IMR-90 (cell line): Measurements from ENCODE around the gene BSPRY. TPM values are rescaled to one million over a fixed set of nuclear protein-coding genes. Genes with fewer than 3 reads are reported as not detected.

ENCODE experiments used
- ATAC-seq: fragments of 200-7000 bp; cut with Tn5 transposase; 2 replicates; pipeline ENCODE4 v1.9.1; 2020; ENCODE audit warnings: low read depth, mild to moderate bottlenecking, moderate library complexity
- BruUV-seq: library from RNA; stranded (reverse); fragments of 400-500 nt; replicated peaks from 2 replicates; lab custom pipeline; 2021; lab: Mats Ljungman, UMichigan
- CTCF ChIA-PET: fragments of 300-600 bp; formaldehyde crosslinking; extraction: SDS; loops from one replicate; lab custom pipeline; 2021; ENCODE audit warnings: antibody characterized with exemption; lab: Yijun Ruan, JAX
- POLR2A ChIA-PET: fragments of 300-600 bp; sonication (Branson Sonifier 250); formaldehyde crosslinking; loops from one replicate; lab custom pipeline; 2022; ENCODE audit warnings: antibody characterized with exemption; ENCODE audit not compliant: unreplicated experiment; lab: Charles Lee
- DNase-seq: peaks from one replicate; pipeline ENCODE4 v3.0.0; 2013
- H2AFZ ChIP-seq: replicated peaks from 2 replicates; pipeline ENCODE3; 2013; ENCODE audit warnings: low read length, mild to moderate bottlenecking; ENCODE audit not compliant: poor library complexity
- H2AK5ac ChIP-seq: 2 replicates; pipeline ENCODE4 v1.6.1; 2013; ENCODE audit warnings: low read depth, low read length, inconsistent platforms
- H2AK9ac ChIP-seq: replicated peaks from 2 replicates; pipeline ENCODE3; 2013; ENCODE audit warnings: mild to moderate bottlenecking, low read depth, low read length, moderate library complexity; ENCODE audit not compliant: poor library complexity
- H2BK120ac ChIP-seq: 2 replicates; pipeline ENCODE4 v1.6.1; 2013; ENCODE audit warnings: low read depth, low read length, inconsistent platforms
- H2BK15ac ChIP-seq: 3 replicates; pipeline ENCODE4 v1.6.1; 2013; ENCODE audit warnings: low read depth, low read length, inconsistent platforms
- H2BK20ac ChIP-seq: 2 replicates; pipeline ENCODE4 v1.6.1; 2013; ENCODE audit warnings: low read depth, mild to moderate bottlenecking, inconsistent platforms, low read length, moderate library complexity
- H2BK5ac ChIP-seq: 2 replicates; pipeline ENCODE4 v1.6.1; 2013; ENCODE audit warnings: mild to moderate bottlenecking, low read depth, low read length, inconsistent platforms; ENCODE audit not compliant: poor library complexity, severe bottlenecking
- H3K14ac ChIP-seq: replicated peaks from 2 replicates; pipeline ENCODE4 v1.6.1; 2013; ENCODE audit warnings: low read depth, low read length, inconsistent platforms
- H3K18ac ChIP-seq: 2 replicates; pipeline ENCODE4 v1.6.1; 2013; ENCODE audit warnings: low read depth, low read length, control low read depth
- H3K23ac ChIP-seq: 2 replicates; pipeline ENCODE4 v1.6.1; 2013; ENCODE audit warnings: low read depth, low read length, inconsistent platforms
- H3K27ac ChIP-seq: 2 replicates; pipeline ENCODE4 v1.5.1; 2013; ENCODE audit warnings: mild to moderate bottlenecking, control low read depth, low read length; ENCODE audit not compliant: insufficient read depth
- H3K27me3 ChIP-seq: 2 replicates; pipeline ENCODE4 v1.6.1; 2013; ENCODE audit warnings: low read length; ENCODE audit not compliant: control insufficient read depth, insufficient read depth
- H3K36me3 ChIP-seq: 2 replicates; pipeline ENCODE4 v1.6.1; 2013; ENCODE audit warnings: low read length, mixed read lengths; ENCODE audit not compliant: control insufficient read depth, insufficient read depth
- H3K4ac ChIP-seq: 2 replicates; pipeline ENCODE4 v1.6.1; 2013; ENCODE audit warnings: low read depth, low read length, inconsistent platforms
- H3K4me1 ChIP-seq: 2 replicates; pipeline ENCODE4 v1.6.1; 2013; ENCODE audit warnings: low read length, mixed read lengths; ENCODE audit not compliant: control insufficient read depth, insufficient read depth
- H3K4me2 ChIP-seq: 2 replicates; pipeline ENCODE4 v1.6.1; 2013; ENCODE audit warnings: low read depth, mild to moderate bottlenecking, control low read depth, low read length, moderate library complexity
- H3K4me3 ChIP-seq: 2 replicates; pipeline ENCODE4 v1.5.1; 2013; ENCODE audit warnings: low read depth, mild to moderate bottlenecking, control low read depth, low read length, moderate library complexity; ENCODE audit not compliant: insufficient read depth
- H3K56ac ChIP-seq: 2 replicates; pipeline ENCODE4 v1.6.1; 2013; ENCODE audit warnings: low read length, inconsistent platforms; ENCODE audit not compliant: insufficient read depth; ENCODE audit errors: extremely low read depth
- H3K79me1 ChIP-seq, 2 experiments: 2 replicates each; pipeline ENCODE4 v1.6.1; 2013; ENCODE audit warnings: low read length in 2 of 2, inconsistent platforms in 1 of 2, low read depth in 1 of 2
- H3K9ac ChIP-seq: 2 replicates; pipeline ENCODE4 v1.6.1; 2013; ENCODE audit warnings: low read depth, low read length, control low read depth
- H3K9me1 ChIP-seq: 2 replicates; pipeline ENCODE4 v1.6.1; 2013; ENCODE audit warnings: low read length, inconsistent platforms; ENCODE audit not compliant: insufficient read depth
- H3K9me3 ChIP-seq: 2 replicates; pipeline ENCODE4 v1.6.1; 2013; ENCODE audit warnings: low read length; ENCODE audit not compliant: control insufficient read depth, insufficient read depth
- H4K20me1 ChIP-seq: 2 replicates; pipeline ENCODE4 v1.6.1; 2013; ENCODE audit warnings: low read length, inconsistent platforms; ENCODE audit not compliant: insufficient read depth
- H4K5ac ChIP-seq: 2 replicates; pipeline ENCODE4 v1.6.1; 2013; ENCODE audit warnings: mild to moderate bottlenecking, low read depth, low read length, control low read depth
- H4K8ac ChIP-seq, 2 experiments: 2 replicates each; pipeline ENCODE4 v1.6.1; 2013; ENCODE audit warnings: low read depth in 2 of 2, low read length in 2 of 2, control low read depth in 1 of 2, inconsistent platforms in 1 of 2
- H4K91ac ChIP-seq: 2 replicates; pipeline ENCODE4 v1.6.1; 2013; ENCODE audit warnings: low read depth, low read length, inconsistent platforms; ENCODE audit not compliant: insufficient read depth
- BHLHE40 ChIP-seq: fragments of 150-350 bp; IDR thresholded peaks from 2 replicates; pipeline ENCODE4 v1.6.1; 2016; ENCODE audit warnings: mild to moderate bottlenecking, low read depth, low read length
- CEBPB ChIP-seq: IDR thresholded peaks from 2 replicates; pipeline ENCODE4 v1.6.1; 2012; ENCODE audit warnings: low read depth, low read length, improper control_type of control experiment
- FOS ChIP-seq: fragments of 150-350 bp; IDR thresholded peaks from 2 replicates; pipeline ENCODE4 v1.6.1; 2016; ENCODE audit warnings: low read depth, low read length
- MAFK ChIP-seq: IDR thresholded peaks from 2 replicates; pipeline ENCODE4 v1.6.1; 2012; ENCODE audit warnings: low read depth, low read length, improper control_type of control experiment
- RCOR1 ChIP-seq: IDR thresholded peaks from 2 replicates; pipeline ENCODE4 v1.6.1; 2012; ENCODE audit warnings: mild to moderate bottlenecking, low read length, improper control_type of control experiment; ENCODE audit not compliant: insufficient replicate concordance
- SMC3 ChIP-seq: fragments of 150-350 bp; IDR thresholded peaks from 2 replicates; pipeline ENCODE4 v1.6.1; 2016; ENCODE audit warnings: low read depth, mild to moderate bottlenecking, antibody characterized with exemption, low read length, moderate library complexity
- WGBS, 2 experiments: methylation state at CpG; one replicate each; pipeline versions ENCODE4 v1.1.5 to v1.1.7; 2013; ENCODE audit warnings: missing lambda C conversion rate in 2 of 2; ENCODE audit not compliant: insufficient read length in 1 of 2; ENCODE audit errors: extremely low coverage in 2 of 2; 5-methylcytosine and 5-hydroxymethylcytosine counted together
- dilution Hi-C: fragments of 300-500 bp; cut with HindIII; formaldehyde crosslinking; loops from one replicate; pipeline ENCODE4 v1.14.3; 2018; ENCODE audit warnings: low sequenced_read_pairs; ENCODE audit not compliant: unreplicated experiment
- in situ Hi-C: fragments of 300-500 bp; cut with MboI; formaldehyde crosslinking; loops from 3 replicates; pipeline ENCODE4 v1.14.3; 2019; ENCODE audit warnings: low sequenced_read_pairs, inconsistent platforms, mixed read lengths
- intact Hi-C: fragments of 100-400 bp; cut with micrococcal nuclease; formaldehyde crosslinking; loops from 2 replicates; pipeline ENCODE4 v1.10.0; 2022
- polyA plus RNA-seq, 3 experiments: library from polyadenylated mRNA; depleted of rRNA; stranded (reverse); fragments of >200 nt; gene quantifications; 2 replicates each; pipeline ENCODE4 v1.2.3, GENCODE V29; 2012; ENCODE audit warnings: low replicate concordance in 1 of 3
- total RNA-seq: library from RNA; depleted of rRNA; stranded (reverse); fragments of >200 nt; gene quantifications from 2 replicates; pipeline ENCODE4 v1.2.3, GENCODE V29; 2012
- TF ChIP-seq, protein P1 (sequence below): fragments of 150-350 bp; IDR thresholded peaks from 2 replicates; pipeline ENCODE4 v1.6.1; 2017; ENCODE audit warnings: mild to moderate bottlenecking, antibody characterized with exemption, low read length, low read depth

BSPRY gene
- total and polyA plus RNA-seq, 2 of the 4 experiments (the other 2 are of a cell fraction), result not detected

GRCh38 chr9:113326230-113326629 is 23.1 kb upstream of the BSPRY start:
- Histone ChIP-seq H3K4ac (no peak overlapping the region), H4K5ac (no peak overlapping the region), H3K18ac (no peak overlapping the region), H2BK120ac (no peak overlapping the region), H2AK9ac (no peak overlapping the region), H3K79me1 (no peaks in the 10 kb centered on the region), H3K27ac (no peak overlapping the region), H3K14ac (no peak overlapping the region), H3K27me3 (peaks cover 6% of the 10 kb centered on the region), H3K9me1 (0 out of 2 replicates have a peak, but pooled peaks cover 2% of the 10 kb centered on the region), H3K4me1 (no peaks in the 10 kb centered on the region), H2BK5ac (no peak overlapping the region), H4K20me1 (no peaks in the 10 kb centered on the region), H2AFZ (no peak overlapping the region), H2BK20ac (no peak overlapping the region), H3K9me3 (no peaks in the 10 kb centered on the region), H2AK5ac (no peak overlapping the region), H3K56ac (no peak overlapping the region), H4K8ac (no peak overlapping the region), H3K4me2 (no peak overlapping the region), H3K4me3 (no peak overlapping the region), H2BK15ac (no peak overlapping the region), H3K9ac (no peak overlapping the region), H3K36me3 (no peaks in the 10 kb centered on the region), H4K91ac (no peak overlapping the region), H3K23ac (no peak overlapping the region)
- ChIA-PET CTCF (no interaction called here), POLR2A (no interaction called here)
- TF ChIP-seq CEBPB, result no peak
- TF ChIP-seq, protein P1, sequence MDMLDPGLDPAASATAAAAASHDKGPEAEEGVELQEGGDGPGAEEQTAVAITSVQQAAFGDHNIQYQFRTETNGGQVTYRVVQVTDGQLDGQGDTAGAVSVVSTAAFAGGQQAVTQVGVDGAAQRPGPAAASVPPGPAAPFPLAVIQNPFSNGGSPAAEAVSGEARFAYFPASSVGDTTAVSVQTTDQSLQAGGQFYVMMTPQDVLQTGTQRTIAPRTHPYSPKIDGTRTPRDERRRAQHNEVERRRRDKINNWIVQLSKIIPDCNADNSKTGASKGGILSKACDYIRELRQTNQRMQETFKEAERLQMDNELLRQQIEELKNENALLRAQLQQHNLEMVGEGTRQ, result no peak
- TF ChIP-seq MAFK, result no peak
- TF ChIP-seq SMC3, result no peak
- TF ChIP-seq RCOR1, result no peak
- no peak for TF ChIP-seq FOS
- TF ChIP-seq BHLHE40, result no peak
- DNase-seq (no peak), ATAC-seq (no peak)
- 100% methylated on average over 1 of the region's 4 CpGs; no CpG with 5 or more reads in 1 of the 2 experiments for WGBS, 2 experiments
- intact Hi-C loops (no loop called here), dilution Hi-C loops (no loop called here), in situ Hi-C loops (no loop called here)
- no TSS peak for BruUV-seq
